GM12865 (cell line): Measurements from ENCODE around the gene SPATA31D1.
"Not testable (repeated sequence)": the region's sequence is repeated elsewhere in the genome, so short reads cannot be mapped to it uniquely, and the experiment has no call there.

Experiments
- DNase-seq: peaks from one replicate; pipeline ENCODE4 v3.0.0; 2010; ENCODE audit warnings: low read depth
- H3K4me3 ChIP-seq: 2 replicates; pipeline ENCODE4 v1.5.1; 2011; ENCODE audit warnings: mild to moderate bottlenecking, low read depth, low read length, control low read depth
- TF ChIP-seq, protein P1 (sequence below): IDR thresholded peaks from 2 replicates; pipeline ENCODE4 v1.5.1; 2011; ENCODE audit warnings: low read length, control low read depth, low read depth, inconsistent platforms; ENCODE audit not compliant: insufficient read depth; ENCODE audit errors: missing control alignments

The SPATA31D1 gene

DNA sequence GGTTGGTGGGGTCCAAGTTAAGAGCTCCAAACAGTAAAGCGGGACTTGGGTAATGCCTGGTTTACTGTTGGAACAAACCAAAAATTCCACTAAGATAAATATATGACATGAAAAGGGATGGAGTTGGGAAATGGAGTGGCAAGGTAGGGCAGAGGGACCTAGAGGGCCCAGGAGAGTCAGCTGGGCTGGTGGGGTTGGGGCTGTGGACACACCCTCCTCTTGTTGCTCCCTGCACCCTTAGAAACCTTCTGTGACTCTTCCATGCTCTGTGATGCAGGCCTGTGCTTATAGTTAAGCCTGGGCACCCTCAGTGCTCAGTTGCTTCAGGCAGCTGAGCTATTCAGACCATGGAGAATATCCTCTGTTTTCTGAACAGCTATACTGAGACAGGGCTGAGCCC lies at the start of gene SPATA31D1:
TSS of gene SPATA31D1 (plus strand) at position 301 of the 400 bp plus-strand sequence. CDS start at position 348, 47 bp downstream.
- DNase-seq, H3K4me3 ChIP-seq: not testable (repeated sequence)

GRCh38 chr9:81943393-81943792 lies 45.2 kb upstream of the SPATA31D1 start, which contains the start of gene SPATA31D3:
Gene SPATA31D3, plus strand, starts transcription at chr9:81943500. Its CDS starts 86 bp downstream, at chr9:81943586.
- DNase-seq, H3K4me3 ChIP-seq: not testable (repeated sequence)

GRCh38 chr9:81948650-81949049 lies 39.9 kb upstream of the SPATA31D1 start:
- not testable (repeated sequence) for DNase-seq, H3K4me3 ChIP-seq

- TF ChIP-seq, protein P1, sequence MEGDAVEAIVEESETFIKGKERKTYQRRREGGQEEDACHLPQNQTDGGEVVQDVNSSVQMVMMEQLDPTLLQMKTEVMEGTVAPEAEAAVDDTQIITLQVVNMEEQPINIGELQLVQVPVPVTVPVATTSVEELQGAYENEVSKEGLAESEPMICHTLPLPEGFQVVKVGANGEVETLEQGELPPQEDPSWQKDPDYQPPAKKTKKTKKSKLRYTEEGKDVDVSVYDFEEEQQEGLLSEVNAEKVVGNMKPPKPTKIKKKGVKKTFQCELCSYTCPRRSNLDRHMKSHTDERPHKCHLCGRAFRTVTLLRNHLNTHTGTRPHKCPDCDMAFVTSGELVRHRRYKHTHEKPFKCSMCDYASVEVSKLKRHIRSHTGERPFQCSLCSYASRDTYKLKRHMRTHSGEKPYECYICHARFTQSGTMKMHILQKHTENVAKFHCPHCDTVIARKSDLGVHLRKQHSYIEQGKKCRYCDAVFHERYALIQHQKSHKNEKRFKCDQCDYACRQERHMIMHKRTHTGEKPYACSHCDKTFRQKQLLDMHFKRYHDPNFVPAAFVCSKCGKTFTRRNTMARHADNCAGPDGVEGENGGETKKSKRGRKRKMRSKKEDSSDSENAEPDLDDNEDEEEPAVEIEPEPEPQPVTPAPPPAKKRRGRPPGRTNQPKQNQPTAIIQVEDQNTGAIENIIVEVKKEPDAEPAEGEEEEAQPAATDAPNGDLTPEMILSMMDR, result no peak
- H3K4me3 ChIP-seq, result no peak overlapping the region
- no peak for DNase-seq
Measured at GRCh38 chr9:81953096-81953495, 35.5 kb upstream of the SPATA31D1 start.

- TF ChIP-seq, protein P1, result no peak
- no peak overlapping the region for H3K4me3 ChIP-seq
- DNase-seq, result no peak
Measured at GRCh38 chr9:81955625-81956024, 32.9 kb upstream of the SPATA31D1 start.

DNA sequence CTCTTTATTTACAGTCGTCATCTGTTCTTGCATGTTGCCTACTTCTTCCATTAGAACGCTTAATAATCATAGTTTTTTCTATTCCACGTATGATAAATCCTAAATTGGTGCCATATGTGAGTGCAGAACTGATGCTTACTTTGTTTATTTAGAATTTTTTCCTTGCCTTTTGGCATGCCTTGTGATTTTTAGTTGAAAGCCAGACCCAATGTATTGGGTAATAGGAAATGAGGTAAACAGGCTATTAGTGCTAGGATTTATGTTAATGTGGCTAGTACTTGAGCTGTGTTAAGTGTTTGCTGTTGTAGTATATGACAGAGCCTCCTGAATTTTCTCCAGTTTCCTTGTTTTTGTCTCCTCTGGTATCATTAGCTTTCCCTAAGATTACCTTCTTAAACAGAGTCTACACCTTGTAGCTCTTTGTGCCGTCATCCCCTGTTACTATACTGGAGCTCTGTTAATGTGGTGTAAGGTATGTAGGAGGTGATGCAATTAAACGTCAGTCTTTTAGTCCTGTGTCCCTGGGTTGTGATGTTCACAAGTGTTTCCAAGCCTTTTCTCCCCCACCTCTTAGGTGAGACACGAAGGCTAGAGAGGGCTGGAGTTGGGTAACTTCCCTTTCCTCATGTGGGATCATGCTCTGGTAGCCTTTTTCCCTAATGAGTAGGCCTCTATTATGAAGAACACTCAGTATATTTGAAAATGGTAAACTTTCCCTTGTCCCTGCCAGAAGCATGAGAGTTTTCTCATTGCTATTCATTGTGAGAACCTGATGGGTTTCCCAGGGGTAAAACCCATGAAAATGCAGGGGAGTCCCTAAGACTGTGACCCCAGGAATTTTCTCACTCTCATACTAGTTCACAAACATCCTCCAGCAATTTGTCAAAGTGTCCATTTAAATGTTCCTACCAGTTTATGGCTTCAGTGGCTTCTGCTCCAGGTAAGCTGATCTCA lies 24.1 kb upstream of the SPATA31D1 start:
- TF ChIP-seq, protein P1, result no peak
- DNase-seq, result peak; percentile 33
- no peak overlapping the region for H3K4me3 ChIP-seq

GRCh38 chr9:81968026-81968425 lies 20.5 kb upstream of the SPATA31D1 start:
- no peak for DNase-seq
- TF ChIP-seq, protein P1, result no peak
- no peak overlapping the region for H3K4me3 ChIP-seq

- DNase-seq, result no peak
- TF ChIP-seq, protein P1, result no peak
- H3K4me3 ChIP-seq, result no peak overlapping the region
Measured at GRCh38 chr9:81969971-81970370, 18.6 kb upstream of the SPATA31D1 start.
